Transverse colon (tissue), 4 donors: Measurements from ENCODE around the gene SPECC1. TPM values are rescaled to one million over a fixed set of nuclear protein-coding genes. Genes with fewer than 3 reads are reported as not detected.

Experiments used
- DNase-seq: peaks from one replicate; pipeline ENCODE4 v3.0.0-alpha.2; 2019
- H3K27ac ChIP-seq, 4 donors: fragments of 200-600 bp; sonication (generic); 2 replicates each; pipeline ENCODE4 v1.5.1; 2016 to 2018; ENCODE audit warnings: inconsistent platforms in 4 of 4
- H3K27me3 ChIP-seq: fragments of 200-600 bp; sonication (generic); 2 replicates; pipeline ENCODE4 v1.5.1; 2017; ENCODE audit warnings: inconsistent platforms
- H3K36me3 ChIP-seq, 4 donors: fragments of 200-600 bp; sonication (generic); 2 replicates each; pipeline ENCODE4 v1.5.1; 2017 to 2019; ENCODE audit warnings: inconsistent platforms in 4 of 4
- H3K4me1 ChIP-seq, 4 donors: fragments of 200-600 bp; sonication (generic); 2 replicates each; pipeline ENCODE4 v1.5.1; 2017 to 2020; ENCODE audit warnings: inconsistent platforms in 4 of 4
- H3K4me3 ChIP-seq, 4 donors: fragments of 200-600 bp; sonication (generic); 1 replicate in 1 of 4; 2 replicates in 3 of 4; pipeline versions ENCODE4 v1.5.1 to v1.6.1; 2017 to 2019; ENCODE audit warnings: inconsistent platforms in 4 of 4
- H3K9me3 ChIP-seq, 2 donors: fragments of 200-600 bp; sonication (generic); 2 replicates each; pipeline ENCODE4 v1.5.1; 2017 to 2019; ENCODE audit warnings: inconsistent platforms in 2 of 2
- CTCF ChIP-seq, 5 experiments: fragments of 200-600 bp in 3 of 5; fragments of 450-650 bp in 2 of 5; sonication (generic) in 3 of 5; IDR thresholded peaks; 1 replicate in 2 of 5; 2 replicates in 3 of 5; pipeline ENCODE4 v1.5.1; 2016 to 2017; ENCODE audit warnings: antibody characterized with exemption in 5 of 5, inconsistent platforms in 3 of 5, mild to moderate bottlenecking in 2 of 5, moderate library complexity in 1 of 5
- EP300 ChIP-seq: sonication (generic); formaldehyde crosslinking; IDR thresholded peaks from one replicate; pipeline ENCODE4 v1.6.1; 2017; ENCODE audit warnings: antibody characterized with exemption, low read depth
- POLR2A ChIP-seq: fragments of 450-650 bp; IDR thresholded peaks from one replicate; pipeline ENCODE4 v1.6.1; 2016; ENCODE audit warnings: antibody characterized with exemption, mild to moderate bottlenecking, moderate library complexity
- POLR2AphosphoS5 ChIP-seq, 3 donors: sonication (generic); formaldehyde crosslinking; IDR thresholded peaks; one replicate each; pipeline ENCODE4 v1.6.1; 2016; ENCODE audit warnings: antibody characterized with exemption in 3 of 3
- WGBS, 2 donors: methylation state at CpG; one replicate each; pipeline ENCODE4 v1.1.5; 2018; ENCODE audit warnings: low coverage in 1 of 2; 5-methylcytosine and 5-hydroxymethylcytosine counted together
- in situ Hi-C, 4 donors: fragments of 200-750 bp; cut with MboI; loops; one replicate each; pipeline versions ENCODE4 v1.15.0 to v1.15.1; 2017; ENCODE audit warnings: low sequenced_read_pairs in 3 of 4, low pct_ligation_motif_present in 1 of 4, low pct_unique_long_range_greater_than_20kb in 1 of 4
- intact Hi-C: fragments of 100-400 bp; cut with DNase I; formaldehyde crosslinking; loops from one replicate; pipeline ENCODE4 v1.15.1; 2023; ENCODE audit warnings: low total_unique reads
- total RNA-seq, 4 donors: library from RNA; depleted of rRNA; stranded (reverse); fragments of >200 nt; gene quantifications; one replicate each; pipeline ENCODE4 v1.1.0, GENCODE V29; 2016

The SPECC1 gene
- total RNA-seq, 4 donors from 2014 or later: 117 to 141 (median 125) TPM

- intact Hi-C loops (no loop called here), in situ Hi-C loops (no loop called here)
- peaks cover 6 to 49% (median 27%) of the 10 kb centered on the region in 4 donors for H3K4me1 ChIP-seq
- no peaks in the 10 kb centered on the region for H3K9me3 ChIP-seq
- no peak for TF ChIP-seq POLR2A
- no peak for TF ChIP-seq EP300
- no peak for TF ChIP-seq POLR2AphosphoS5 (IDR thresholded peaks at IDR 0.05)
- no peak for TF ChIP-seq CTCF (IDR thresholded peaks at IDR 0.05)
- H3K4me3 ChIP-seq: no peak overlapping the region
- H3K27me3 ChIP-seq: no peaks in the 10 kb centered on the region
- no peak for DNase-seq
- no peaks in the 10 kb centered on the region for H3K36me3 ChIP-seq
- WGBS, 2 donors: 88 to 92% methylated on average over 10 of the region's 10 CpGs
- peak overlapping the region in 2 of 4 donors; percentile 37 to 64 for H3K27ac ChIP-seq
These were observed 191.8 kb downstream of the SPECC1 start for GRCh38 chr17:20200865-20201458.

- Histone ChIP-seq H3K9me3 (no peaks in the 10 kb centered on the region), H3K36me3 (no peaks in the 10 kb centered on the region), H3K27me3 (no peaks in the 10 kb centered on the region), H3K4me3 (no peak overlapping the region), H3K27ac (peak overlapping the region; percentile 28 to 64 (median 48)), H3K4me1 (peaks cover 6 to 59% (median 31%) of the 10 kb centered on the region in 4 donors)
- TF ChIP-seq POLR2AphosphoS5 (IDR thresholded peaks at IDR 0.05) (peak in 1 of 3 donors; percentile 38), POLR2A (no peak)
- in situ Hi-C loops (no loop called here), intact Hi-C loops (no loop called here)
- DNase-seq: peak; percentile 52
- 29 to 39% methylated on average over 1 to 3 of the region's 3 CpGs for WGBS, 2 donors
These were observed 193.0 kb downstream of the SPECC1 start for GRCh38 chr17:20202141-20202621.

GRCh38 chr17:20203018-20203417 lies 193.9 kb downstream of the SPECC1 start:
- intact Hi-C loops: no loop called here
- H3K4me3 ChIP-seq: no peak overlapping the region
- TF ChIP-seq POLR2AphosphoS5 (IDR thresholded peaks at IDR 0.05) (no peak), CTCF (IDR thresholded peaks at IDR 0.05) (no peak), POLR2A (no peak), EP300 (no peak)
- in situ Hi-C loops: no loop called here
- H3K9me3 ChIP-seq: no peaks in the 10 kb centered on the region
- no peaks in the 10 kb centered on the region for H3K27me3 ChIP-seq
- no peak for DNase-seq
- no peaks in the 10 kb centered on the region for H3K36me3 ChIP-seq
- peaks cover 6 to 51% (median 26%) of the 10 kb centered on the region in 4 donors for H3K4me1 ChIP-seq
- H3K27ac ChIP-seq: peak overlapping the region; percentile 28 to 64 (median 48)
- 96% methylated on average over 2 of the region's 2 CpGs; no CpG with 5 or more reads in 1 of the 2 donors for WGBS, 2 donors

GRCh38 chr17:20203761-20204263 lies 194.7 kb downstream of the SPECC1 start:
- intact Hi-C loops: no loop called here
- peaks cover 6 to 48% (median 26%) of the 10 kb centered on the region in 4 donors for H3K4me1 ChIP-seq
- no peak overlapping the region for H3K4me3 ChIP-seq
- DNase-seq: no peak
- in situ Hi-C loops: no loop called here
- H3K27me3 ChIP-seq: no peaks in the 10 kb centered on the region
- H3K27ac ChIP-seq: peak overlapping the region; percentile 28 to 51 (median 40)
- TF ChIP-seq POLR2A (no peak), EP300 (no peak), POLR2AphosphoS5 (IDR thresholded peaks at IDR 0.05) (no peak), CTCF (IDR thresholded peaks at IDR 0.05) (no peak)
- H3K36me3 ChIP-seq: no peaks in the 10 kb centered on the region
- 58 to 74% methylated on average over 3 of the region's 3 CpGs for WGBS, 2 donors
- no peaks in the 10 kb centered on the region for H3K9me3 ChIP-seq
